Skeletal muscle tissue (tissue), 4 donors: ENCODE data around the gene PNPLA7. TPM values are rescaled to one million over a fixed set of nuclear protein-coding genes. Genes with fewer than 3 reads are reported as not detected.
A peak's percentile ranks its signal among the peaks of the same experiment; 100 is the strongest.

Experiments used
- H3K27ac ChIP-seq: one replicate; pipeline ENCODE4 v1.7.0; 2013; ENCODE audit warnings: mild to moderate bottlenecking, low read depth, low read length, inconsistent platforms
- H3K27me3 ChIP-seq, 3 donors: one replicate each; pipeline ENCODE4 v1.7.0; 2013; ENCODE audit warnings: low read length in 3 of 3; ENCODE audit not compliant: control insufficient read depth in 3 of 3, insufficient read depth in 3 of 3
- H3K36me3 ChIP-seq, 3 donors: one replicate each; pipeline ENCODE4 v1.7.0; 2013; ENCODE audit warnings: low read length in 3 of 3; ENCODE audit not compliant: control insufficient read depth in 3 of 3, insufficient read depth in 3 of 3
- H3K4me1 ChIP-seq, 3 donors: one replicate each; pipeline ENCODE4 v1.7.0; 2013; ENCODE audit warnings: low read length in 3 of 3, mild to moderate bottlenecking in 3 of 3; ENCODE audit not compliant: control insufficient read depth in 3 of 3, insufficient read depth in 3 of 3
- H3K4me3 ChIP-seq, 3 donors: one replicate each; pipeline ENCODE4 v1.7.0; 2013; ENCODE audit warnings: low read length in 3 of 3
- H3K9ac ChIP-seq, 3 donors: one replicate each; pipeline ENCODE4 v1.7.0; 2013; ENCODE audit warnings: low read length in 3 of 3, mild to moderate bottlenecking in 3 of 3, moderate library complexity in 2 of 3, low read depth in 1 of 3
- H3K9me3 ChIP-seq, 3 donors: one replicate each; pipeline ENCODE4 v1.7.0; 2013; ENCODE audit warnings: low read length in 3 of 3; ENCODE audit not compliant: control insufficient read depth in 3 of 3
- total RNA-seq: library from RNA; depleted of rRNA; stranded (reverse); fragments of >200 nt; gene quantifications from one replicate; pipeline ENCODE4 v1.2.3, GENCODE V29; 2014
- donor health status: Osteomylitis.

The PNPLA7 gene
- total RNA-seq, 1 donor from 2014 or later = 1.0 TPM

GRCh38 chr9:137462986-137463930 is 86.9 kb downstream of the PNPLA7 start:
- Histone ChIP-seq H3K27me3 (no peaks in the 10 kb centered on the region), H3K36me3 (peaks cover 3 to 20% (median 14%) of the 10 kb centered on the region in 3 donors), H3K9ac (no peak overlapping the region), H3K4me3 (no peak overlapping the region), H3K4me1 (peaks cover 6 to 16% (median 9%) of the 10 kb centered on the region in 3 donors), H3K27ac (no peak overlapping the region), H3K9me3 (no peaks in the 10 kb centered on the region)

DNA sequence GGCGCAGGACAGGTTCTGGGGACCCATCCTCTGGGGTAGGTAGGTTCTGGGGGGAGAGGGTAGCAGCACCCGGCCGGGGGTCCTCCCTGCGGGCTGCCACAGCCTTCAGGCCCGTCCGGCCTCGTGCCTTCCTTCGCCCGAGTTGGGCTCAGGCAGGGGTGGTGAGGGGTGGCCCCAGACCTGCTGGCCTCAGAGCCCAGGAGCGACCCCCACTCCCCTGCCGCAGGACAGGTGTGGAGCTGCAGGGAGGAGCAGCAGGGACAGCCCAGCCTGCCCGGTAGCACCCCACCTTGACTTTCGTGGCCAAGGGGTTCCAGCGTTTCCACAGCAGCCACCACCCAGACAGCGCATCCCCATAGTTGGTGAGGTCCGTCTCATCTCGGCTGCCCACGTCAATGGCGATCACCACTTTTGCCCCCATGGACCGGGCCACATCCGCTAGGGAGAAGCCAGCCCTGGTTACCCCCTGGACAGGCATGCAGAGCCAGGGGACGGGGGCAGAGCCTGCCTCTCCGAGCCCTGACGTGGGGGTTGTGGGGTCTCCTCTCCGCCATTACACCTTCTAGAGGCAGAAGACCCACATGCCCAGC is 87.7 kb downstream of the PNPLA7 start:
- H3K4me3 ChIP-seq = no peak overlapping the region
- H3K9ac ChIP-seq = no peak overlapping the region
- no peak overlapping the region for H3K27ac ChIP-seq
- peaks cover 6 to 20% (median 12%) of the 10 kb centered on the region in 3 donors for H3K4me1 ChIP-seq
- no peaks in the 10 kb centered on the region for H3K27me3 ChIP-seq
- no peaks in the 10 kb centered on the region for H3K9me3 ChIP-seq
- H3K36me3 ChIP-seq = peaks cover 3 to 20% (median 14%) of the 10 kb centered on the region in 3 donors

GRCh38 chr9:137461663-137462395 is 88.4 kb downstream of the PNPLA7 start:
- H3K27ac ChIP-seq = no peak overlapping the region

GRCh38 chr9:137461316-137461662 is 88.9 kb downstream of the PNPLA7 start:
- no peaks in the 10 kb centered on the region for H3K9me3 ChIP-seq
- no peaks in the 10 kb centered on the region for H3K27me3 ChIP-seq
- H3K4me1 ChIP-seq = peaks cover 6 to 20% (median 12%) of the 10 kb centered on the region in 3 donors
- no peak overlapping the region for H3K4me3 ChIP-seq
- no peak overlapping the region for H3K9ac ChIP-seq
- peaks cover 3 to 15% (median 12%) of the 10 kb centered on the region in 3 donors for H3K36me3 ChIP-seq
- no peak overlapping the region for H3K27ac ChIP-seq

More at GRCh38 chr9:137461663-137462395, 88.4 kb downstream of the PNPLA7 start:
- Histone ChIP-seq H3K4me3 (no peak overlapping the region), H3K36me3 (peaks cover 3 to 15% (median 12%) of the 10 kb centered on the region in 3 donors), H3K9me3 (no peaks in the 10 kb centered on the region), H3K9ac (no peak overlapping the region), H3K4me1 (peaks cover 6 to 20% (median 12%) of the 10 kb centered on the region in 3 donors), H3K27me3 (no peaks in the 10 kb centered on the region)

- no peaks in the 10 kb centered on the region for H3K27me3 ChIP-seq
- H3K36me3 ChIP-seq = peaks cover 3 to 18% (median 13%) of the 10 kb centered on the region in 3 donors
- H3K27ac ChIP-seq = no peak overlapping the region
- no peak overlapping the region for H3K4me3 ChIP-seq
- H3K9ac ChIP-seq = no peak overlapping the region
- no peaks in the 10 kb centered on the region for H3K9me3 ChIP-seq
- H3K4me1 ChIP-seq = peaks cover 6 to 20% (median 12%) of the 10 kb centered on the region in 3 donors
Measured at GRCh38 chr9:137460363-137461315, 89.6 kb downstream of the PNPLA7 start.

GRCh38 chr9:137459601-137460362 is 90.4 kb downstream of the PNPLA7 start:
- Histone ChIP-seq H3K4me1 (peaks cover 6 to 26% (median 15%) of the 10 kb centered on the region in 3 donors), H3K4me3 (peak overlapping the region; percentile 64 to 76 (median 70)), H3K27me3 (no peaks in the 10 kb centered on the region), H3K9ac (peak overlapping the region; percentile 55 to 75 (median 72)), H3K36me3 (peaks cover 3 to 19% (median 13%) of the 10 kb centered on the region in 3 donors), H3K9me3 (no peaks in the 10 kb centered on the region), H3K27ac (no peak overlapping the region)

GRCh38 chr9:137459152-137459600 is 91.0 kb downstream of the PNPLA7 start, which contains the start of gene NSMF:
NSMF (minus strand) TSS chr9:137459334; CDS start chr9:137459102, 232 bp downstream.
- Histone ChIP-seq H3K4me3 (peak within 1 kb of the TSS; percentile 64 to 76 (median 70)), H3K4me1 (peaks cover 6 to 32% (median 20%) of the 10 kb centered on the region in 3 donors), H3K9me3 (no peaks in the 10 kb centered on the region), H3K27ac (no peak within 1 kb of the TSS), H3K27me3 (no peaks in the 10 kb centered on the region), H3K36me3 (peaks cover 3 to 19% (median 13%) of the 10 kb centered on the region in 3 donors), H3K9ac (peak within 1 kb of the TSS; percentile 55 to 75 (median 72))

- Histone ChIP-seq H3K27ac (no peak overlapping the region), H3K4me3 (peak overlapping the region; percentile 30 to 58 (median 58)), H3K27me3 (no peaks in the 10 kb centered on the region), H3K9ac (peak overlapping the region in 2 of 3 donors; percentile 53 to 70), H3K9me3 (no peaks in the 10 kb centered on the region), H3K4me1 (peaks cover 6 to 32% (median 20%) of the 10 kb centered on the region in 3 donors), H3K36me3 (peaks cover 3 to 19% (median 13%) of the 10 kb centered on the region in 3 donors)
Measured at GRCh38 chr9:137458194-137459151, 91.7 kb downstream of the PNPLA7 start.
